Fibroblast of skin of left quadriceps (primary cell): Measurements from ENCODE around the gene SIK2.
"Not testable (repeated sequence)": the region's sequence is repeated elsewhere in the genome, so short reads cannot be mapped to it uniquely, and the experiment has no call there.

Source experiments
- DNase-seq, 2 experiments: peaks; one replicate each; pipeline ENCODE4 v3.0.0-alpha.2; 2013; ENCODE audit warnings: low read depth in 2 of 2

SIK2 gene

GRCh38 chr11:111698852-111699559 is 96.8 kb downstream of the SIK2 start:
- no peak for DNase-seq

- DNase-seq = no peak
These were observed 97.4 kb downstream of the SIK2 start for GRCh38 chr11:111699579-111700156.

- DNase-seq = no peak
These were observed 97.9 kb downstream of the SIK2 start for GRCh38 chr11:111700162-111700561.

- no peak for DNase-seq
These were observed 100.4 kb downstream of the SIK2 start for GRCh38 chr11:111702623-111703022.

- no peak for DNase-seq
These were observed 101.3 kb downstream of the SIK2 start for GRCh38 chr11:111703576-111703975.

- DNase-seq = no peak
These were observed 104.9 kb downstream of the SIK2 start for GRCh38 chr11:111707039-111707690.

- DNase-seq = no peak
These were observed 105.4 kb downstream of the SIK2 start for GRCh38 chr11:111707691-111708067.

- no peak for DNase-seq
These were observed 112.3 kb downstream of the SIK2 start for GRCh38 chr11:111714522-111714921.

GRCh38 chr11:111715142-111715816 is 113.0 kb downstream of the SIK2 start:
- DNase-seq = no peak

- DNase-seq = not testable (repeated sequence)
These were observed 115.4 kb downstream of the SIK2 start for GRCh38 chr11:111717660-111718059.

- no peak for DNase-seq
These were observed 116.2 kb downstream of the SIK2 start for GRCh38 chr11:111718436-111718835.

- no peak for DNase-seq
These were observed 116.6 kb downstream of the SIK2 start for GRCh38 chr11:111718859-111719258.

GRCh38 chr11:111719379-111719778 is 117.1 kb downstream of the SIK2 start:
- DNase-seq = no peak

- no peak for DNase-seq
These were observed 118.7 kb downstream of the SIK2 start for GRCh38 chr11:111720801-111721494.

- no peak for DNase-seq
These were observed 120.3 kb downstream of the SIK2 start for GRCh38 chr11:111722501-111722900.

- no peak for DNase-seq
These were observed 121.3 kb downstream of the SIK2 start for GRCh38 chr11:111723595-111723994.

- no peak for DNase-seq
These were observed 122.4 kb downstream of the SIK2 start for GRCh38 chr11:111724615-111725129.

GRCh38 chr11:111725621-111726020 is 123.4 kb downstream of the SIK2 start:
- no peak for DNase-seq

GRCh38 chr11:111726301-111726713 is 124.1 kb downstream of the SIK2 start:
- DNase-seq = no peak

- no peak for DNase-seq
These were observed 125.2 kb downstream of the SIK2 start for GRCh38 chr11:111727431-111727830.

GRCh38 chr11:111729071-111729830 is 127.0 kb downstream of the SIK2 start:
- no peak for DNase-seq
